GM12891 (cell line): ENCODE data around the gene HLA-DRB5.
"Not testable (repeated sequence)": the region's sequence is repeated elsewhere in the genome, so short reads cannot be mapped to it uniquely, and the experiment has no call there.

Source experiments
- PAX5 ChIP-seq: IDR thresholded peaks from 2 replicates; pipeline ENCODE4 v1.6.1; 2011; ENCODE audit warnings: low read length, moderate library complexity, mild to moderate bottlenecking; ENCODE audit not compliant: insufficient read depth, severe bottlenecking
- POLR2A ChIP-seq: IDR thresholded peaks from 2 replicates; pipeline ENCODE4 v1.6.1; 2011; ENCODE audit warnings: low read depth, low read length, control low read depth
- POU2F2 ChIP-seq: IDR thresholded peaks from 2 replicates; pipeline ENCODE4 v1.6.1; 2011; ENCODE audit warnings: low read depth, mild to moderate bottlenecking, control low read depth, low read length, moderate library complexity

GRCh38 chr6:32467743-32468503 lies 62.2 kb downstream of the HLA-DRB5 start:
- TF ChIP-seq POLR2A, PAX5, POU2F2: not testable (repeated sequence)
